SK-N-SH (cell line): ENCODE data around the gene FOXA1. TPM values are rescaled to one million over a fixed set of nuclear protein-coding genes. Genes with fewer than 3 reads are reported as not detected.

Experiments
- CTCF ChIA-PET: fragments of 300-600, 350-600 bp; formaldehyde crosslinking; extraction: SDS; loops from one replicate; lab custom pipeline; 2021; lab: Yijun Ruan, JAX
- POLR2A ChIA-PET: fragments of 350-600 bp; sonication (Branson Sonifier 250); formaldehyde crosslinking; extraction: SDS; loops from one replicate; lab custom pipeline; 2020; ENCODE audit warnings: antibody characterized with exemption, inconsistent platforms; lab: Yijun Ruan, JAX
- DNase-seq: peaks from one replicate; pipeline ENCODE4 v3.0.0; 2012
- H2AFZ ChIP-seq: fragments of 200-600 bp; sonication (generic); 2 replicates; pipeline ENCODE4 v1.8.1; 2016; ENCODE audit warnings: antibody characterized with exemption, mild to moderate bottlenecking, low read depth
- H3F3A ChIP-seq: fragments of 200-600 bp; sonication (generic); replicated peaks from 2 replicates; pipeline ENCODE3; 2016; ENCODE audit warnings: antibody characterized with exemption, mild to moderate bottlenecking; ENCODE audit not compliant: insufficient read depth
- H3K27ac ChIP-seq, 2 experiments: fragments of 200-500 bp in 1 of 2; fragments of 200-600 bp in 1 of 2; sonication (Bioruptor generic) in 1 of 2; sonication (generic), shearing (Covaris generic) in 1 of 2; 2 replicates each; pipeline versions ENCODE4 v1.5.1 to v1.6.1; 2014 to 2016; ENCODE audit warnings: low read depth in 2 of 2, inconsistent platforms in 1 of 2, low read length in 1 of 2, mild to moderate bottlenecking in 1 of 2, mixed read lengths in 1 of 2
- H3K27me3 ChIP-seq: fragments of 200-600 bp; sonication (generic), shearing (Covaris generic); 2 replicates; pipeline ENCODE4 v1.6.1; 2016; ENCODE audit warnings: mixed run types; ENCODE audit not compliant: insufficient read depth
- H3K36me3 ChIP-seq, 2 experiments: fragments of 200-500 bp in 1 of 2; fragments of 200-600 bp in 1 of 2; sonication (Bioruptor generic) in 1 of 2; sonication (generic) in 1 of 2; replicated peaks in 1 of 2; 2 replicates each; pipeline versions ENCODE3 to v1.5.1; 2014 to 2016; ENCODE audit warnings: low read length in 1 of 2, mild to moderate bottlenecking in 1 of 2; ENCODE audit not compliant: insufficient read depth in 2 of 2, control insufficient read depth in 1 of 2
- H3K4me1 ChIP-seq, 2 experiments: fragments of 200-500 bp in 1 of 2; fragments of 200-600 bp in 1 of 2; sonication (Bioruptor generic) in 1 of 2; sonication (generic), shearing (Covaris generic) in 1 of 2; 2 replicates each; pipeline versions ENCODE4 v1.5.1 to v1.6.1; 2014 to 2016; ENCODE audit warnings: low read depth in 1 of 2, low read length in 1 of 2, mixed run types in 1 of 2; ENCODE audit not compliant: insufficient read depth in 2 of 2, control insufficient read depth in 1 of 2
- H3K4me2 ChIP-seq: fragments of 200-600 bp; sonication (generic), shearing (Covaris generic); 2 replicates; pipeline ENCODE4 v1.6.1; 2017; ENCODE audit warnings: mixed run types
- H3K4me3 ChIP-seq, 2 experiments: fragments of 200-500 bp in 1 of 2; fragments of 200-600 bp in 1 of 2; sonication (Bioruptor generic) in 1 of 2; sonication (generic), shearing (Covaris generic) in 1 of 2; 2 replicates each; pipeline versions ENCODE4 v1.5.1 to v1.8.1; 2014 to 2016; ENCODE audit warnings: low read depth in 2 of 2, inconsistent platforms in 1 of 2, low read length in 1 of 2, mild to moderate bottlenecking in 1 of 2, mixed read lengths in 1 of 2, moderate library complexity in 1 of 2
- H3K79me2 ChIP-seq: fragments of 200-600 bp; sonication (generic); 2 replicates; pipeline ENCODE4 v1.8.1; 2017; ENCODE audit warnings: mild to moderate bottlenecking; ENCODE audit not compliant: insufficient read depth
- H3K9ac ChIP-seq: fragments of 200-600 bp; sonication (generic); 2 replicates; pipeline ENCODE4 v1.6.1; 2017; ENCODE audit warnings: mixed run types
- H3K9me2 ChIP-seq: fragments of 200-600 bp; sonication (generic); 2 replicates; pipeline ENCODE4 v1.6.1; 2017; ENCODE audit warnings: mixed run types
- H3K9me3 ChIP-seq: fragments of 200-600 bp; sonication (generic); 2 replicates; pipeline ENCODE4 v1.6.1; 2017; ENCODE audit warnings: mixed run types, mild to moderate bottlenecking, moderate library complexity
- H4K20me1 ChIP-seq: fragments of 200-600 bp; sonication (generic); 2 replicates; pipeline ENCODE4 v1.6.1; 2017; ENCODE audit warnings: mild to moderate bottlenecking, mixed run types; ENCODE audit not compliant: insufficient read depth
- CTCF ChIP-seq: fragments of 200-600 bp; sonication (generic); IDR thresholded peaks from 2 replicates; pipeline ENCODE4 v1.6.1; 2017; ENCODE audit warnings: antibody characterized with exemption, mild to moderate bottlenecking, moderate library complexity
- FOXJ3 ChIP-seq: sonication (generic); formaldehyde crosslinking; IDR thresholded peaks from 2 replicates; pipeline ENCODE4 v1.5.1; 2020; ENCODE audit warnings: mild to moderate bottlenecking, missing genetic modification reagents
- FOXM1 ChIP-seq: IDR thresholded peaks from 2 replicates; pipeline ENCODE4 v1.4.0; 2012; ENCODE audit warnings: low read depth, mild to moderate bottlenecking
- GABPA ChIP-seq: IDR thresholded peaks from 2 replicates; pipeline ENCODE4 v1.4.0; 2012; ENCODE audit warnings: low read depth, mild to moderate bottlenecking
- MAX ChIP-seq: IDR thresholded peaks from 2 replicates; pipeline ENCODE4 v1.4.0; 2012; ENCODE audit warnings: low read depth
- MXI1 ChIP-seq: IDR thresholded peaks from 2 replicates; pipeline ENCODE4 v1.6.1; 2012; ENCODE audit warnings: mild to moderate bottlenecking, low read depth, low read length, improper control_type of control experiment
- PBX3 ChIP-seq: IDR thresholded peaks from 2 replicates; pipeline ENCODE4; 2012
- RFX5 ChIP-seq: IDR thresholded peaks from 2 replicates; pipeline ENCODE4 v1.6.1; 2012; ENCODE audit warnings: mild to moderate bottlenecking, improper control_type of control experiment, low read length
- SMC3 ChIP-seq: IDR thresholded peaks from 2 replicates; pipeline ENCODE4 v1.6.1; 2012; ENCODE audit warnings: low read depth, low read length, improper control_type of control experiment
- TEAD4 ChIP-seq: IDR thresholded peaks from 2 replicates; pipeline ENCODE4 v1.4.0; 2012; ENCODE audit warnings: mild to moderate bottlenecking, borderline replicate concordance; ENCODE audit not compliant: insufficient read depth
- YY1 ChIP-seq: IDR thresholded peaks from 2 replicates; pipeline ENCODE4 v1.4.0; 2012; ENCODE audit warnings: low read depth, mild to moderate bottlenecking
- ZBTB33 ChIP-seq: IDR thresholded peaks from 2 replicates; pipeline ENCODE4 v1.4.0; 2012; ENCODE audit warnings: low read depth, borderline replicate concordance
- WGBS: methylation state at CpG from one replicate; pipeline ENCODE4 v1.1.6; 2017; ENCODE audit warnings: low lambda C conversion rate; 5-methylcytosine and 5-hydroxymethylcytosine counted together
- polyA plus RNA-seq, 3 experiments: library from polyadenylated mRNA; depleted of rRNA; stranded (reverse); fragments of >200 nt; gene quantifications; 2 replicates each; pipeline ENCODE4 v1.2.3, GENCODE V29; 2012

FOXA1 gene
- polyA plus RNA-seq, 1 of the 3 experiments (the other 2 are of a cell fraction) = not detected

DNA sequence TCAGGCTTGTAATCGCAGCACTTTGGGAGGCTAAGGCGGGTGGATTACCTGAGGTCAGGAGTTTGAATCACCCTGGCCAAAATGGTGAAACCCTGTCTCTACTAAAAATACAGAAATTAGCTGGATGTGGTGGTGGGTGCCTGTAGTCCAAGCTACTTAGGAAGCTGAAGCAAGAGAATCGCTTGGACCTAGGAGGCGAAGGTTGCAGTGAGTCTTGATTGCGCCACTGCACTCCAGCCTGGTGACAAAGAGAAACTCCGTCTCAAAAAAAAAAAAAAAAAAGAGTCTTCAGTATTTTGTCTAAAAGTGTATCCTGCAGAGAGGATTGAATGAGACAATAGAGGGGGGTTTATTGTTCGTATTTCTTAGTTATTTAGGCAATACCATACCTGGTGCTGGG lies 25.3 kb downstream of the FOXA1 start (continued):
- TF ChIP-seq CTCF (no peak), MAX (no peak), FOXM1 (no peak), TEAD4 (no peak), RFX5 (no peak), FOXJ3 (CRISPR knock-in tag) (no peak)

GRCh38 chr14:37566811-37567371 lies 28.2 kb downstream of the FOXA1 start:
- H3K4me2 ChIP-seq = no peak overlapping the region
- no peak overlapping the region for H3K9ac ChIP-seq
- no peaks in the 10 kb centered on the region for H3F3A ChIP-seq
- CTCF ChIA-PET = no interaction called here
- DNase-seq = no peak
- H3K9me3 ChIP-seq = no peaks in the 10 kb centered on the region
- no peak overlapping the region for H3K4me3 ChIP-seq
- no peaks in the 10 kb centered on the region for H4K20me1 ChIP-seq
- H3K27ac ChIP-seq = no peak overlapping the region
- no peaks in the 10 kb centered on the region for H3K27me3 ChIP-seq
- no peak overlapping the region for H2AFZ ChIP-seq
- no peaks in the 10 kb centered on the region for H3K4me1 ChIP-seq
- POLR2A ChIA-PET = no interaction called here
- TF ChIP-seq YY1 (no peak), ZBTB33 (no peak), PBX3 (no peak), SMC3 (no peak), TEAD4 (no peak), MXI1 (no peak), GABPA (no peak), CTCF (no peak)
- H3K79me2 ChIP-seq = no peaks in the 10 kb centered on the region
- 0% methylated on average over 3 of the region's 3 CpGs for WGBS
- no peaks in the 10 kb centered on the region for H3K9me2 ChIP-seq
- no peaks in the 10 kb centered on the region for H3K36me3 ChIP-seq
